HCT116 (cell line): ENCODE measurements around the gene BIRC6. TPM values are rescaled to one million over a fixed set of nuclear protein-coding genes. Genes with fewer than 3 reads are reported as not detected.

Experiments used
- ATAC-seq: fragments of 200-7000 bp; cut with Tn5 transposase; 2 replicates; pipeline ENCODE4 v1.9.1; 2020; ENCODE audit warnings: mild to moderate bottlenecking, moderate library complexity
- BruUV-seq: library from RNA; stranded (reverse); fragments of 400-500 nt; replicated peaks from 2 replicates; lab custom pipeline; 2021; lab: Mats Ljungman, UMichigan
- CTCF ChIA-PET: fragments of 300-600 bp; sonication (Branson Sonifier 250); formaldehyde crosslinking; loops from one replicate; lab custom pipeline; 2021; ENCODE audit warnings: antibody characterized with exemption; lab: Charles Lee
- POLR2A ChIA-PET: fragments of 300-600, 350-600 bp; sonication (Branson Sonifier 250); formaldehyde crosslinking; loops from one replicate; lab custom pipeline; 2021; ENCODE audit warnings: antibody characterized with exemption; lab: Charles Lee
- RAD21 ChIA-PET, 2 experiments: fragments of 300-600 bp; sonication (Branson Sonifier 250); formaldehyde crosslinking; loops; one replicate each; lab custom pipeline; 2023; ENCODE audit warnings: low total read pairs in 2 of 2; ENCODE audit not compliant: uncharacterized antibody in 2 of 2, unreplicated experiment in 2 of 2, low non-redundant PET in 1 of 2; lab: Charles Lee
- DNase-seq: peaks from one replicate; pipeline ENCODE4 v3.0.0-alpha.2; 2010; ENCODE audit warnings: low read depth, low spot score
- H2AFZ ChIP-seq: fragments of 200-600 bp; shearing (Covaris generic), sonication (generic); 2 replicates; pipeline ENCODE4 v1.6.1; 2017; ENCODE audit warnings: low read depth, mixed run types, mixed read lengths, antibody characterized with exemption, low read length; ENCODE audit not compliant: poor library complexity, severe bottlenecking
- H3K27ac ChIP-seq: 2 replicates; pipeline ENCODE4 v1.5.1; 2012; ENCODE audit warnings: low read depth, low read length
- H3K27me3 ChIP-seq: fragments of 200-600 bp; sonication (generic); 2 replicates; pipeline ENCODE4 v1.6.1; 2016; ENCODE audit warnings: mixed run types, low read length, mixed read lengths; ENCODE audit not compliant: insufficient read depth
- H3K36me3 ChIP-seq, 2 experiments: fragments of 200-500 bp in 1 of 2; fragments of 200-600 bp in 1 of 2; sonication (Bioruptor generic) in 1 of 2; sonication (generic) in 1 of 2; 2 replicates each; pipeline versions ENCODE4 v1.5.1 to v1.6.1; 2014 to 2016; ENCODE audit warnings: low read length in 2 of 2, inconsistent platforms in 1 of 2, mixed read lengths in 1 of 2, mixed run types in 1 of 2; ENCODE audit not compliant: insufficient read depth in 2 of 2, control insufficient read depth in 1 of 2
- H3K4me1 ChIP-seq, 2 experiments: fragments of 200-600 bp in 1 of 2; sonication (generic) in 1 of 2; 2 replicates each; pipeline versions ENCODE4 v1.5.1 to v1.6.1; 2012 to 2017; ENCODE audit warnings: low read length in 2 of 2, inconsistent platforms in 1 of 2, mild to moderate bottlenecking in 1 of 2, mixed read lengths in 1 of 2, mixed run types in 1 of 2, moderate library complexity in 1 of 2; ENCODE audit not compliant: insufficient read depth in 2 of 2, control insufficient read depth in 1 of 2
- H3K4me2 ChIP-seq: fragments of 200-600 bp; sonication (generic); 2 replicates; pipeline ENCODE4 v1.6.1; 2017; ENCODE audit warnings: mixed run types, low read length, mixed read lengths
- H3K4me3 ChIP-seq, 2 experiments: fragments of 200-600 bp in 1 of 2; sonication (generic) in 1 of 2; replicated peaks in 1 of 2; 2 replicates each; pipeline ENCODE4 v1.5.1; 2011 to 2016; ENCODE audit warnings: low read length in 2 of 2, control low read depth in 1 of 2, low read depth in 1 of 2, mild to moderate bottlenecking in 1 of 2, mixed read lengths in 1 of 2, mixed run types in 1 of 2
- H3K79me2 ChIP-seq: fragments of 200-600 bp; sonication (generic); 2 replicates; pipeline ENCODE4 v1.6.1; 2017; ENCODE audit warnings: mild to moderate bottlenecking, mixed run types, low read length, moderate library complexity, mixed read lengths; ENCODE audit not compliant: insufficient read depth
- H3K9ac ChIP-seq: fragments of 200-600 bp; sonication (generic); 2 replicates; pipeline ENCODE4 v1.6.1; 2016; ENCODE audit warnings: low read length, mixed read lengths
- H3K9me2 ChIP-seq: fragments of 200-600 bp; sonication (generic), shearing (Covaris generic); 2 replicates; pipeline ENCODE4 v1.6.1; 2017; ENCODE audit warnings: mixed run types, mild to moderate bottlenecking, moderate library complexity; ENCODE audit not compliant: insufficient read depth
- H3K9me3 ChIP-seq, 2 experiments: fragments of 200-500 bp in 1 of 2; fragments of 200-600 bp in 1 of 2; sonication (Bioruptor generic) in 1 of 2; sonication (generic) in 1 of 2; 2 replicates each; pipeline ENCODE4 v1.6.1; 2014 to 2017; ENCODE audit warnings: low read length in 2 of 2, mixed read lengths in 2 of 2, inconsistent platforms in 1 of 2, low read depth in 1 of 2, mild to moderate bottlenecking in 1 of 2, mixed run types in 1 of 2, moderate library complexity in 1 of 2; ENCODE audit not compliant: control insufficient read depth in 1 of 2, insufficient read depth in 1 of 2
- H4K20me1 ChIP-seq: fragments of 200-600 bp; sonication (generic), shearing (Covaris generic); 2 replicates; pipeline ENCODE4 v1.6.1; 2017; ENCODE audit warnings: mixed run types, mild to moderate bottlenecking, moderate library complexity; ENCODE audit not compliant: insufficient read depth
- CBX3 ChIP-seq: IDR thresholded peaks from 2 replicates; pipeline ENCODE4 v1.6.1; 2012; ENCODE audit warnings: low read depth
- EGR1 ChIP-seq: IDR thresholded peaks from 2 replicates; pipeline ENCODE4 v1.6.1; 2012; ENCODE audit warnings: low read depth
- ELF1 ChIP-seq: IDR thresholded peaks from 2 replicates; pipeline ENCODE4 v1.6.1; 2012; ENCODE audit warnings: low read depth, borderline replicate concordance
- EZH2 ChIP-seq: fragments of 200-600 bp; sonication (generic); IDR thresholded peaks from 2 replicates; pipeline ENCODE4 v1.6.1; 2017; ENCODE audit warnings: antibody characterized with exemption, mixed run types
- EZH2phosphoT487 ChIP-seq: fragments of 200-600 bp; IDR thresholded peaks from 2 replicates; pipeline ENCODE4 v1.6.1; 2018; ENCODE audit warnings: antibody characterized with exemption, borderline replicate concordance
- FOSL1 ChIP-seq: IDR thresholded peaks from 2 replicates; pipeline ENCODE4 v1.6.1; 2012; ENCODE audit warnings: low read depth
- POLR2A ChIP-seq: IDR thresholded peaks from 2 replicates; pipeline ENCODE4 v1.7.0; 2011; ENCODE audit warnings: borderline replicate concordance; ENCODE audit not compliant: insufficient read depth, insufficient read length; ENCODE audit errors: extremely low read depth
- POLR2AphosphoS5 ChIP-seq: IDR thresholded peaks from 2 replicates; pipeline ENCODE4 v1.6.1; 2011; ENCODE audit warnings: mild to moderate bottlenecking, low read depth, low read length, moderate library complexity
- RAD21 ChIP-seq: IDR thresholded peaks from 2 replicates; pipeline ENCODE4 v1.6.1; 2012; ENCODE audit warnings: low read depth, mild to moderate bottlenecking
- SIN3A ChIP-seq: IDR thresholded peaks from 2 replicates; pipeline ENCODE4 v1.6.1; 2012; ENCODE audit warnings: low read depth
- TCF7L2 ChIP-seq: IDR thresholded peaks from 2 replicates; pipeline ENCODE4 v1.7.0; 2011; ENCODE audit warnings: borderline replicate concordance, inconsistent platforms; ENCODE audit not compliant: insufficient read depth, insufficient read length; ENCODE audit errors: extremely low read depth
- YY1 ChIP-seq: IDR thresholded peaks from 2 replicates; pipeline ENCODE4 v1.6.1; 2011; ENCODE audit warnings: low read length, low read depth, moderate library complexity, mild to moderate bottlenecking; ENCODE audit not compliant: insufficient replicate concordance; ENCODE audit errors: extremely low read depth
- ZFX ChIP-seq: fragments of 450-650 bp; IDR thresholded peaks from 2 replicates; pipeline ENCODE4 v1.6.1; 2017
- intact Hi-C: fragments of 100-400 bp; cut with micrococcal nuclease; formaldehyde crosslinking; loops from 2 replicates; pipeline ENCODE4 v1.10.0; 2022
- total RNA-seq: library from RNA; stranded (reverse); gene quantifications from one replicate; pipeline ENCODE4 v1.2.1, GENCODE V29; 2021; ENCODE audit not compliant: unreplicated experiment
- TF ChIP-seq, protein P1 (sequence below): IDR thresholded peaks from 2 replicates; pipeline ENCODE4 v1.6.1; 2012
- TF ChIP-seq, protein P2 (sequence below), 3 experiments: fragments of 200-600 bp in 1 of 3; sonication (generic) in 1 of 3; IDR thresholded peaks in 2 of 3; conservative IDR thresholded peaks in 1 of 3; 2 replicates each; pipeline ENCODE4 v1.5.1; 2012 to 2017; ENCODE audit warnings: low read depth in 2 of 3, low read length in 2 of 3, antibody characterized with exemption in 1 of 3, borderline replicate concordance in 1 of 3, control low read depth in 1 of 3, mild to moderate bottlenecking in 1 of 3, mixed read lengths in 1 of 3, mixed run types in 1 of 3, moderate library complexity in 1 of 3; ENCODE audit not compliant: insufficient read depth in 1 of 3
- TF ChIP-seq, protein P3 (sequence below): IDR thresholded peaks from 2 replicates; pipeline ENCODE4 v1.6.1; 2012; ENCODE audit warnings: low read depth
- TF ChIP-seq, protein P4 (sequence below): IDR thresholded peaks from 2 replicates; pipeline ENCODE4 v1.6.1; 2012

The BIRC6 gene
- total RNA-seq, 1 experiment from 2014 or later, result 60.7 TPM

DNA sequence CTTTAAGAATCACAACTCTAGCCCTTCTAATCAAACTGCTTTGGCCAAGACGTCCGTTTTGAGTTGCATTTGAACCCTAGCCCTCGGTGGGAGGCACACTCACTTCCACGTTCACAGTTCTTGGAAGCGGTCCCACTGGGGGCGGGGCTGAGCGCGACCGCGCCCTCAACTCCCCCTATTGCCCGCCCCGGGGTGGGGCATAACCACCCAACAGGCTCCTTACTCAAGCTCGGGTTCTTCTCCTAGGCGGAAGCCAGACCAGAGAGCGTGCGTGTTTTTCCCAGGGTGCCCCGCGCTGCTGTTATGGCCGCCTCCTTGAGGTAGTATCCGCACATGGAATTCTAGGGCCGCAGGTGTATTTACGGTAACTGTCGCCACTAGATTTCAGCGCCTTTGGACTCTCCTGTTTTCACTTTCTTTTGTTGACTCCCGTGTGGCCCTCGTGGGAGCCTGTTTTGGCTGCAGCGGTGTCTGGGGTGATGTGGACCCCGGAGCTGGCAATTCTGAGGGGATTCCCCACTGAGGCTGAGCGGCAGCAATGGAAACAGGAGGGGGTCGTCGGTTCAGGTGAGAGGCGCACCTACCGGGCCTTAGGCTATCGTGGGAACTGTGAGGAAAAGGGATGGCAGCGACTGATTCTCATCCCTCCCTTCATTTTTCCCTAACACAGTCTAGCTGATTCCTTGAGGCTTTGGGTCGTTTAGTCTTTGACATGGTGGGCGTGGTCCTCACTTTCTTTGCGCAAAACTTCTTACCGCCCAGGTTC, 271.2 kb downstream of the BIRC6 start, which contains the start of gene TTC27:
Gene TTC27 (plus strand): TSS at position 237 of the 766 bp plus-strand sequence. CDS start 243 bp downstream, at position 480.
- TSS peak; percentile 68 for BruUV-seq

More for the DNA sequence above, 271.2 kb downstream of the BIRC6 start, which contains the start of gene TTC27:
- H3K9ac ChIP-seq, result peak within 1 kb of the TSS; percentile 80
- no peaks in the 10 kb centered on the region for H3K9me3 ChIP-seq
- peaks cover 0 to 15% of the 10 kb centered on the region in 2 experiments; a peak in 3 of 4 replicates for H3K4me1 ChIP-seq
- TF ChIP-seq ELF1 (peak; percentile 48; the same call in 1 of the 2 replicates), SIN3A (peak; percentile 99), FOSL1 (no peak), EGR1 (no peak), ZFX (peak; percentile 49; the same call in 1 of the 2 replicates), TCF7L2 (no peak), CBX3 (no peak), POLR2A (peak; percentile 65), EZH2phosphoT487 (no peak), EZH2 (no peak), POLR2AphosphoS5 (peak; percentile 91), RAD21 (no peak), YY1 (peak; percentile 99)
- TF ChIP-seq, protein P1, sequence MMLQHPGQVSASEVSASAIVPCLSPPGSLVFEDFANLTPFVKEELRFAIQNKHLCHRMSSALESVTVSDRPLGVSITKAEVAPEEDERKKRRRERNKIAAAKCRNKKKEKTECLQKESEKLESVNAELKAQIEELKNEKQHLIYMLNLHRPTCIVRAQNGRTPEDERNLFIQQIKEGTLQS, result no peak
- TF ChIP-seq, protein P2, sequence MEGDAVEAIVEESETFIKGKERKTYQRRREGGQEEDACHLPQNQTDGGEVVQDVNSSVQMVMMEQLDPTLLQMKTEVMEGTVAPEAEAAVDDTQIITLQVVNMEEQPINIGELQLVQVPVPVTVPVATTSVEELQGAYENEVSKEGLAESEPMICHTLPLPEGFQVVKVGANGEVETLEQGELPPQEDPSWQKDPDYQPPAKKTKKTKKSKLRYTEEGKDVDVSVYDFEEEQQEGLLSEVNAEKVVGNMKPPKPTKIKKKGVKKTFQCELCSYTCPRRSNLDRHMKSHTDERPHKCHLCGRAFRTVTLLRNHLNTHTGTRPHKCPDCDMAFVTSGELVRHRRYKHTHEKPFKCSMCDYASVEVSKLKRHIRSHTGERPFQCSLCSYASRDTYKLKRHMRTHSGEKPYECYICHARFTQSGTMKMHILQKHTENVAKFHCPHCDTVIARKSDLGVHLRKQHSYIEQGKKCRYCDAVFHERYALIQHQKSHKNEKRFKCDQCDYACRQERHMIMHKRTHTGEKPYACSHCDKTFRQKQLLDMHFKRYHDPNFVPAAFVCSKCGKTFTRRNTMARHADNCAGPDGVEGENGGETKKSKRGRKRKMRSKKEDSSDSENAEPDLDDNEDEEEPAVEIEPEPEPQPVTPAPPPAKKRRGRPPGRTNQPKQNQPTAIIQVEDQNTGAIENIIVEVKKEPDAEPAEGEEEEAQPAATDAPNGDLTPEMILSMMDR (IDR thresholded peaks at IDR 0.05 in 2 of 3, conservative IDR thresholded peaks at IDR 0.05 in 1 of 3; ENCODE audit: borderline replicate concordance in 1 of 3, insufficient read depth in 1 of 3, low read depth in 2 of 3, low read length in 2 of 3), result no peak
- TF ChIP-seq, protein P3, sequence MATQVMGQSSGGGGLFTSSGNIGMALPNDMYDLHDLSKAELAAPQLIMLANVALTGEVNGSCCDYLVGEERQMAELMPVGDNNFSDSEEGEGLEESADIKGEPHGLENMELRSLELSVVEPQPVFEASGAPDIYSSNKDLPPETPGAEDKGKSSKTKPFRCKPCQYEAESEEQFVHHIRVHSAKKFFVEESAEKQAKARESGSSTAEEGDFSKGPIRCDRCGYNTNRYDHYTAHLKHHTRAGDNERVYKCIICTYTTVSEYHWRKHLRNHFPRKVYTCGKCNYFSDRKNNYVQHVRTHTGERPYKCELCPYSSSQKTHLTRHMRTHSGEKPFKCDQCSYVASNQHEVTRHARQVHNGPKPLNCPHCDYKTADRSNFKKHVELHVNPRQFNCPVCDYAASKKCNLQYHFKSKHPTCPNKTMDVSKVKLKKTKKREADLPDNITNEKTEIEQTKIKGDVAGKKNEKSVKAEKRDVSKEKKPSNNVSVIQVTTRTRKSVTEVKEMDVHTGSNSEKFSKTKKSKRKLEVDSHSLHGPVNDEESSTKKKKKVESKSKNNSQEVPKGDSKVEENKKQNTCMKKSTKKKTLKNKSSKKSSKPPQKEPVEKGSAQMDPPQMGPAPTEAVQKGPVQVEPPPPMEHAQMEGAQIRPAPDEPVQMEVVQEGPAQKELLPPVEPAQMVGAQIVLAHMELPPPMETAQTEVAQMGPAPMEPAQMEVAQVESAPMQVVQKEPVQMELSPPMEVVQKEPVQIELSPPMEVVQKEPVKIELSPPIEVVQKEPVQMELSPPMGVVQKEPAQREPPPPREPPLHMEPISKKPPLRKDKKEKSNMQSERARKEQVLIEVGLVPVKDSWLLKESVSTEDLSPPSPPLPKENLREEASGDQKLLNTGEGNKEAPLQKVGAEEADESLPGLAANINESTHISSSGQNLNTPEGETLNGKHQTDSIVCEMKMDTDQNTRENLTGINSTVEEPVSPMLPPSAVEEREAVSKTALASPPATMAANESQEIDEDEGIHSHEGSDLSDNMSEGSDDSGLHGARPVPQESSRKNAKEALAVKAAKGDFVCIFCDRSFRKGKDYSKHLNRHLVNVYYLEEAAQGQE, result no peak
- TF ChIP-seq, protein P4, sequence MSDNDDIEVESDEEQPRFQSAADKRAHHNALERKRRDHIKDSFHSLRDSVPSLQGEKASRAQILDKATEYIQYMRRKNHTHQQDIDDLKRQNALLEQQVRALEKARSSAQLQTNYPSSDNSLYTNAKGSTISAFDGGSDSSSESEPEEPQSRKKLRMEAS, result peak; percentile 98
- CTCF ChIA-PET, result no interaction called here
- 0 out of 2 replicates have a peak within 1 kb of the TSS, but pooled peaks have one; percentile 27 for H3K27ac ChIP-seq
- peak; percentile 100 for ATAC-seq
- intact Hi-C loops, result no loop called here
- peaks cover 21% of the 10 kb centered on the region; the same call in 1 of the 2 replicates for H3K79me2 ChIP-seq
- peak within 1 kb of the TSS; percentile 85 for H3K4me2 ChIP-seq
- H3K36me3 ChIP-seq, result peaks cover 0 to 2% of the 10 kb centered on the region in 2 experiments; a peak in 1 of 4 replicates
- RAD21 ChIA-PET, result no interaction called here
- no peaks in the 10 kb centered on the region for H3K27me3 ChIP-seq
- H3K4me3 ChIP-seq, result peak within 1 kb of the TSS; percentile 92 to 99
- POLR2A ChIA-PET, result interaction anchor here (1.1 kb wide), 1 partner anchor 9 kb away, joined by 3 read pairs; no protein-coding TSS in a partner anchor
- no peaks in the 10 kb centered on the region for H4K20me1 ChIP-seq
- H2AFZ ChIP-seq, result peak within 1 kb of the TSS; percentile 97
- H3K9me2 ChIP-seq, result no peaks in the 10 kb centered on the region
- peak; percentile 92 for DNase-seq
